ENCODE measurements around the gene EFCAB10.

DNA sequence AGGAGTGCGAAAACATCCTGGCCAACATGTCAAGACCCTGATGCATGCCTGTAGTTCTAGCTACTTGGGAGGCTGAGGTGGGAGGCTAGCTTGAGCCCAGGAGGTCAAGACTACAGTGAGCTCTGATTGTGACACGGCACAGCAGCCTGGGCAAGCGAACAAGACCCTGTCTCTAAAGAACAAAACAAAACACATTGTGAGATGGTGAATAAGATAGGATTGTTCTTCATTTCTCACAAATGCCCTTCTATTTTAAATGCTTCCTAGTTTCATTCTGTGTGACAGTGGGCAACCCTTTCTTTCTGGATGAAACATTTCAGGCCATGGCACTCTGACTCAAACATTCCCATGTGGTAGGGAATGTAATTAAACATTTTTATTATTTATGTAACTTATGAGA lies 13.5 kb downstream of the EFCAB10 start:
- TF ChIP-seq, protein P1, sequence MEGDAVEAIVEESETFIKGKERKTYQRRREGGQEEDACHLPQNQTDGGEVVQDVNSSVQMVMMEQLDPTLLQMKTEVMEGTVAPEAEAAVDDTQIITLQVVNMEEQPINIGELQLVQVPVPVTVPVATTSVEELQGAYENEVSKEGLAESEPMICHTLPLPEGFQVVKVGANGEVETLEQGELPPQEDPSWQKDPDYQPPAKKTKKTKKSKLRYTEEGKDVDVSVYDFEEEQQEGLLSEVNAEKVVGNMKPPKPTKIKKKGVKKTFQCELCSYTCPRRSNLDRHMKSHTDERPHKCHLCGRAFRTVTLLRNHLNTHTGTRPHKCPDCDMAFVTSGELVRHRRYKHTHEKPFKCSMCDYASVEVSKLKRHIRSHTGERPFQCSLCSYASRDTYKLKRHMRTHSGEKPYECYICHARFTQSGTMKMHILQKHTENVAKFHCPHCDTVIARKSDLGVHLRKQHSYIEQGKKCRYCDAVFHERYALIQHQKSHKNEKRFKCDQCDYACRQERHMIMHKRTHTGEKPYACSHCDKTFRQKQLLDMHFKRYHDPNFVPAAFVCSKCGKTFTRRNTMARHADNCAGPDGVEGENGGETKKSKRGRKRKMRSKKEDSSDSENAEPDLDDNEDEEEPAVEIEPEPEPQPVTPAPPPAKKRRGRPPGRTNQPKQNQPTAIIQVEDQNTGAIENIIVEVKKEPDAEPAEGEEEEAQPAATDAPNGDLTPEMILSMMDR (IDR thresholded peaks at IDR 0.05; ENCODE audit: insufficient read depth, low read length, poor library complexity, severe bottlenecking): no peak
- no peak for TF ChIP-seq EZH2phosphoT487 (conservative IDR thresholded peaks at IDR 0.05; ENCODE audit: low read length)
